Ishikawa (cell line): ENCODE measurements around the gene LLGL2.

Source experiments
- CREB1 ChIP-seq: IDR thresholded peaks from 2 replicates; pipeline ENCODE4 v1.6.1; 2012; ENCODE audit warnings: low read depth
- EGR1 ChIP-seq: IDR thresholded peaks from 2 replicates; pipeline ENCODE4 v1.6.1; 2012
- EP300 ChIP-seq: IDR thresholded peaks from 2 replicates; pipeline ENCODE4 v1.6.1; 2012; ENCODE audit warnings: borderline replicate concordance
- FOXM1 ChIP-seq: IDR thresholded peaks from 2 replicates; pipeline ENCODE4 v1.6.1; 2012; ENCODE audit warnings: low read depth, borderline replicate concordance
- MAX ChIP-seq: IDR thresholded peaks from 2 replicates; pipeline ENCODE4 v1.6.1; 2012
- RAD21 ChIP-seq: IDR thresholded peaks from 2 replicates; pipeline ENCODE4 v1.6.1; 2012; ENCODE audit warnings: low read depth
- REST ChIP-seq: IDR thresholded peaks from 2 replicates; pipeline ENCODE4 v1.6.1; 2012; ENCODE audit warnings: low read depth, mild to moderate bottlenecking
- TCF12 ChIP-seq: IDR thresholded peaks from 2 replicates; pipeline ENCODE4 v1.6.1; 2012; ENCODE audit warnings: low read depth
- YY1 ChIP-seq: IDR thresholded peaks from 2 replicates; pipeline ENCODE4 v1.6.1; 2012; ENCODE audit warnings: low read depth
- ZBTB7A ChIP-seq: IDR thresholded peaks from 2 replicates; pipeline ENCODE4 v1.6.1; 2012; ENCODE audit warnings: low read depth

GRCh38 chr17:75590849-75591721 is 65.6 kb downstream of the LLGL2 start:
- TF ChIP-seq TCF12 (no peak), MAX (no peak), RAD21 (no peak), EGR1 (no peak), EP300 (no peak), REST (no peak), CREB1 (no peak), ZBTB7A (no peak), FOXM1 (no peak), YY1 (no peak)
